ENCODE measurements around the gene ARL2BP. TPM values are rescaled to one million over a fixed set of nuclear protein-coding genes. Genes with fewer than 3 reads are reported as not detected.

Gene ARL2BP
- total RNA-seq, 1 donor from 2014 or later = 41.5 TPM

DNA sequence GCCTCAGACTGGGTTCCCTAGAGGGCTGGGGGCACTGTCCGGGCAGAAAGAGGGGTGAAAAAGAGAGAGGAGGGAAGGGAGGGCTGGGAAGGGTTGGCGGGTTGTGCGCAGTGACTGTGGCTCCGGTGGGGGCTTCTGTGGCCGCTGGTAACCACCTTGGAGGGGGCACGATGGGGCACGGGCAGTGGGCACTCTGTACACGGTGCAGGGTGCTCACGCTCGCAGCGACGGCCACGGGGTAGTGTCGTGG, 38.8 kb downstream of the ARL2BP start:
- H3F3A ChIP-seq (ENCODE audit: low read depth) = no peaks in the 10 kb centered on the region
- H3K9me3 Mint-ChIP-seq = no peaks in the 10 kb centered on the region
- H3K9ac ChIP-seq = no peak overlapping the region
- H3K27ac ChIP-seq = no peak overlapping the region
- no peak for DNase-seq (ENCODE audit: low spot score)
- no peaks in the 10 kb centered on the region for H4K20me1 ChIP-seq (ENCODE audit: low read depth)
- H3K27me3 Mint-ChIP-seq (ENCODE audit: insufficient read depth, low read depth) = peaks cover 31% of the 10 kb centered on the region
- H3K4me2 ChIP-seq = peak overlapping the region; percentile 81
- no peak overlapping the region for H3K27ac Mint-ChIP-seq
- H3K79me2 ChIP-seq (ENCODE audit: low read depth) = no peaks in the 10 kb centered on the region
- no peak for TF ChIP-seq EZH2 (IDR thresholded peaks at IDR 0.05)
- TF ChIP-seq, protein P1, sequence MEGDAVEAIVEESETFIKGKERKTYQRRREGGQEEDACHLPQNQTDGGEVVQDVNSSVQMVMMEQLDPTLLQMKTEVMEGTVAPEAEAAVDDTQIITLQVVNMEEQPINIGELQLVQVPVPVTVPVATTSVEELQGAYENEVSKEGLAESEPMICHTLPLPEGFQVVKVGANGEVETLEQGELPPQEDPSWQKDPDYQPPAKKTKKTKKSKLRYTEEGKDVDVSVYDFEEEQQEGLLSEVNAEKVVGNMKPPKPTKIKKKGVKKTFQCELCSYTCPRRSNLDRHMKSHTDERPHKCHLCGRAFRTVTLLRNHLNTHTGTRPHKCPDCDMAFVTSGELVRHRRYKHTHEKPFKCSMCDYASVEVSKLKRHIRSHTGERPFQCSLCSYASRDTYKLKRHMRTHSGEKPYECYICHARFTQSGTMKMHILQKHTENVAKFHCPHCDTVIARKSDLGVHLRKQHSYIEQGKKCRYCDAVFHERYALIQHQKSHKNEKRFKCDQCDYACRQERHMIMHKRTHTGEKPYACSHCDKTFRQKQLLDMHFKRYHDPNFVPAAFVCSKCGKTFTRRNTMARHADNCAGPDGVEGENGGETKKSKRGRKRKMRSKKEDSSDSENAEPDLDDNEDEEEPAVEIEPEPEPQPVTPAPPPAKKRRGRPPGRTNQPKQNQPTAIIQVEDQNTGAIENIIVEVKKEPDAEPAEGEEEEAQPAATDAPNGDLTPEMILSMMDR (IDR thresholded peaks at IDR 0.05) = no peak
- TF ChIP-seq EZH2phosphoT487 (IDR thresholded peaks at IDR 0.05) = no peak
- H3K27me3 ChIP-seq = peaks cover 48% of the 10 kb centered on the region
- peak overlapping the region; percentile 72 for H3K4me3 ChIP-seq
- peak overlapping the region; percentile 84 for H3K4me3 Mint-ChIP-seq
- H2AFZ ChIP-seq (replicated peaks) = peak overlapping the region; percentile 96
- no peaks in the 10 kb centered on the region for H3K4me1 Mint-ChIP-seq
- no peaks in the 10 kb centered on the region for H3K9me3 ChIP-seq (ENCODE audit: low read depth)
- no peaks in the 10 kb centered on the region for H3K36me3 Mint-ChIP-seq
- H3K36me3 ChIP-seq = no peaks in the 10 kb centered on the region
- H3K4me1 ChIP-seq = no peaks in the 10 kb centered on the region

DNA sequence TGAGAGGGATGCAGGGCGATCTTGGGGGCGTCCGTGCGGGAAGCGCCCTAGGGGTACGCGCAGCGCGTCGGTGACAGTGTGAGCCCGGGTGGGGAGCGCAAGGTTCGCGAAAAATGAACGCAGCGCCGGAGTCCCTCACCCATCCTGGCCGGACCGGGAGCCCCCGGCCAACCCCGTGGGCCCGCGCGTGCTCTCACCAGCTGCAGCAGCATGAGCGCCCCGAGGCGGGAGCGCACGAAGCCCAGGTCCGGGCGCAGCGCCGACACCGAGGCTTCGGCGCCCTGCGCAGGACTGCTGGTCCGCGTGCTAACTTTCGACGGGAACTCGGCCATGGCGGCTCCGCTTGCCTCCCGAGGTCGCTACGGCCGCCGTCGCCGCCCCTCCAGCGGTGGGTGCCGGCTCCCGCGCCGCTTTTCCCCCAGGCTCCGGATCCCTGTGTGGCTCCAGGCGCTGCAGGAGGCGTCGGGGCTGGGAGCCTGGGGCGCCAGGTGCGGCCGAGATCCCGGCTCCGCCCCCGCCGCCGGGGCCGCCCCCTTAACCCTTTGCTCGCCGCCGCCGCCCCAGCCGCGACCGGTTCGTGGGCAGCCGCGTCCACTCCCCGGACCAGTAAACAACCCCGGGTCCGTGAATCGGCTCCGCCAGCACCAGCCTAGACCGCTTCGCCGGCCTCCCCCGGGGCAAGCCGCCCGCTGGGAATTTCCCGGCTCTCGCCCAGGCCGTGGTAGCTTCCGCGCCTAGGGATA, 39.3 kb downstream of the ARL2BP start, which contains the start of gene PLLP:
Gene PLLP (minus strand): TSS at position 464 of the 743 bp plus-strand sequence. CDS start 132 bp downstream, at position 332.
- H3K27me3 ChIP-seq = peaks cover 48% of the 10 kb centered on the region
- H3K9me3 Mint-ChIP-seq = no peaks in the 10 kb centered on the region
- H3K4me3 Mint-ChIP-seq = peak within 1 kb of the TSS; percentile 84
- H3K9me3 ChIP-seq (ENCODE audit: low read depth) = no peaks in the 10 kb centered on the region
- H3K36me3 ChIP-seq = no peaks in the 10 kb centered on the region
- TF ChIP-seq, protein P1 (IDR thresholded peaks at IDR 0.05) = no peak
- TF ChIP-seq EZH2 (IDR thresholded peaks at IDR 0.05) (peak; percentile 97), EZH2phosphoT487 (IDR thresholded peaks at IDR 0.05) (peak; percentile 87)
- H3K36me3 Mint-ChIP-seq = no peaks in the 10 kb centered on the region
- H3K4me1 ChIP-seq = peaks cover 2% of the 10 kb centered on the region
- H2AFZ ChIP-seq (replicated peaks) = peak within 1 kb of the TSS; percentile 96
- H3K4me3 ChIP-seq = peak within 1 kb of the TSS; percentile 72
- H3K4me1 Mint-ChIP-seq = peaks cover 2% of the 10 kb centered on the region
- no peak within 1 kb of the TSS for H3K27ac Mint-ChIP-seq
- H3K4me2 ChIP-seq = peak within 1 kb of the TSS; percentile 81
- H3K9ac ChIP-seq = no peak within 1 kb of the TSS
- H3F3A ChIP-seq (ENCODE audit: low read depth) = no peaks in the 10 kb centered on the region
- H3K27me3 Mint-ChIP-seq (ENCODE audit: insufficient read depth, low read depth) = peaks cover 31% of the 10 kb centered on the region
- no peaks in the 10 kb centered on the region for H4K20me1 ChIP-seq (ENCODE audit: low read depth)
- DNase-seq (ENCODE audit: low spot score) = peak; percentile 69
- no peak within 1 kb of the TSS for H3K27ac ChIP-seq
- H3K79me2 ChIP-seq (ENCODE audit: low read depth) = no peaks in the 10 kb centered on the region

DNA sequence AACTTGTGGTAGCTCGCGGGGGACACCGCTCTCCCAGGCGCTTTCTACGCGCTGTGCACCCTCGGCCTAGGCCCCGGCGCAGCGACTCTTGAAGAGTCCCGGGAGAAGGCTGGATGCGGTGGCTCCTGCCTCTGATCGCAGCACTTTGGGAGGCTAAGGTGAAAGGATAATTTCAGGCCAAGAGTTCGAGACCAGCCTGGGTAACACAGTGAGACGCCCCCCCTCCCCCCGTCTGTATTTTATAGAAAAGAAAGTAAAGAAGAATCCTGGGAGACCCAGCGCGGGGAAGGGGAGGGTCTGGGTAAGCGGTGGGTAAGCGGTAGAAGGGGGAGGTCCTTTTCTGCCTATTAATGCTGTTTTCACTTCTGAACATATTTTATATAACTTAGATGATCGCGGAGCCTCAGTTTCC, 39.9 kb downstream of the ARL2BP start:
- Mint-ChIP-seq H3K9me3 (no peaks in the 10 kb centered on the region), H3K27me3 (ENCODE audit: insufficient read depth, low read depth) (peaks cover 31% of the 10 kb centered on the region), H3K4me3 (peak overlapping the region; percentile 79), H3K36me3 (no peaks in the 10 kb centered on the region), H3K27ac (no peak overlapping the region), H3K4me1 (peaks cover 6% of the 10 kb centered on the region)
- DNase-seq (ENCODE audit: low spot score) = no peak
- Histone ChIP-seq H3K9ac (no peak overlapping the region), H3K27ac (no peak overlapping the region), H4K20me1 (ENCODE audit: low read depth) (no peaks in the 10 kb centered on the region), H3K27me3 (peaks cover 48% of the 10 kb centered on the region), H3K4me3 (peak overlapping the region; percentile 72), H3F3A (ENCODE audit: low read depth) (peaks cover under 1% of the 10 kb centered on the region), H2AFZ (replicated peaks) (peak overlapping the region; percentile 96), H3K9me3 (ENCODE audit: low read depth) (no peaks in the 10 kb centered on the region), H3K4me1 (peaks cover 6% of the 10 kb centered on the region), H3K36me3 (no peaks in the 10 kb centered on the region), H3K79me2 (ENCODE audit: low read depth) (no peaks in the 10 kb centered on the region), H3K4me2 (peak overlapping the region; percentile 81)
- TF ChIP-seq, protein P1 (IDR thresholded peaks at IDR 0.05) = no peak
- TF ChIP-seq EZH2 (IDR thresholded peaks at IDR 0.05) (no peak), EZH2phosphoT487 (IDR thresholded peaks at IDR 0.05) (no peak)
